ENCODE results near the gene TIMM17B.

TIMM17B gene

GRCh38 chrX:48918643-48919340 is 21.2 kb upstream of the TIMM17B start, which contains the start of gene PIM2:
TSS of gene PIM2 (minus strand) at chrX:48919024. CDS start at chrX:48918834, 190 bp downstream.
- DNase-seq (ENCODE audit: low read depth in 2 of 2): no peak

- DNase-seq (ENCODE audit: low read depth in 2 of 2): no peak
Measured at GRCh38 chrX:48918301-48918642, 20.7 kb upstream of the TIMM17B start.

GRCh38 chrX:48917139-48918001 is 19.8 kb upstream of the TIMM17B start:
- DNase-seq (ENCODE audit: low read depth in 2 of 2): peak; percentile 55 to 62

- DNase-seq (ENCODE audit: low read depth in 2 of 2): no peak
Measured at GRCh38 chrX:48914593-48915493, 17.3 kb upstream of the TIMM17B start.

GRCh38 chrX:48913605-48914366 is 16.2 kb upstream of the TIMM17B start:
- DNase-seq (ENCODE audit: low read depth in 2 of 2): no peak

- DNase-seq (ENCODE audit: low read depth in 2 of 2): no peak
Measured at GRCh38 chrX:48911412-48912182, 14.0 kb upstream of the TIMM17B start, which contains the start of gene SLC35A2. TSS of gene SLC35A2 (minus strand) at chrX:48911646. CDS start at chrX:48911636, 10 bp downstream.

GRCh38 chrX:48910926-48911411 is 13.4 kb upstream of the TIMM17B start:
- DNase-seq (ENCODE audit: low read depth in 2 of 2): no peak

- DNase-seq (ENCODE audit: low read depth in 2 of 2): no peak
Measured at GRCh38 chrX:48909703-48910294, 12.2 kb upstream of the TIMM17B start.

GRCh38 chrX:48908600-48908999 is 11.0 kb upstream of the TIMM17B start:
- DNase-seq (ENCODE audit: low read depth in 2 of 2): no peak

GRCh38 chrX:48905090-48905790 is 7.7 kb upstream of the TIMM17B start:
- no peak for DNase-seq (ENCODE audit: low read depth in 2 of 2)

GRCh38 chrX:48904626-48905025 is 7.1 kb upstream of the TIMM17B start:
- DNase-seq (ENCODE audit: low read depth in 2 of 2): no peak

- no peak for DNase-seq (ENCODE audit: low read depth in 2 of 2)
Measured at GRCh38 chrX:48904180-48904579, 6.6 kb upstream of the TIMM17B start.

GRCh38 chrX:48903290-48903689 is 5.7 kb upstream of the TIMM17B start:
- no peak for DNase-seq (ENCODE audit: low read depth in 2 of 2)

- DNase-seq (ENCODE audit: low read depth in 2 of 2): no peak
Measured at GRCh38 chrX:48902776-48903175, 5.2 kb upstream of the TIMM17B start.

GRCh38 chrX:48902135-48902534 is 4.6 kb upstream of the TIMM17B start:
- DNase-seq (ENCODE audit: low read depth in 2 of 2): no peak

- no peak for DNase-seq (ENCODE audit: low read depth in 2 of 2)
Measured at GRCh38 chrX:48901069-48901468, 3.5 kb upstream of the TIMM17B start.

- no peak for DNase-seq (ENCODE audit: low read depth in 2 of 2)
Measured at GRCh38 chrX:48899078-48899410, 1.5 kb upstream of the TIMM17B start.

GRCh38 chrX:48897157-48897624 is 377 bp downstream of the TIMM17B start:
- DNase-seq (ENCODE audit: low read depth in 2 of 2): no peak

GRCh38 chrX:48896611-48897011 is 957 bp downstream of the TIMM17B start:
- DNase-seq (ENCODE audit: low read depth in 2 of 2): no peak

Measured in fibroblast of skin of left biceps (primary cell).